Stimulated activated memory B cell treated with anti-CD40 and anti-IgM and Interleukin-4, amounts not matched to agents 10 μg/mL and 1 μg/mL and 100 μg/mL, for 72 hours (primary cell): ENCODE data around the gene COL27A1.
"Not testable (repeated sequence)": the region's sequence is repeated elsewhere in the genome, so short reads cannot be mapped to it uniquely, and the experiment has no call there.

Experiments
- ATAC-seq: fragments of 150-1000 bp; cut with Tn5 transposase; 2 replicates; pipeline ENCODE4 v1.10.0; 2021
- H3K27ac Mint-ChIP-seq: one replicate; pipeline ENCODE4 v1.8.0; 2022; ENCODE audit warnings: mild to moderate bottlenecking, mixed read lengths
- H3K27me3 Mint-ChIP-seq: one replicate; pipeline ENCODE4 v1.8.0; 2022; ENCODE audit warnings: mixed read lengths
- H3K36me3 Mint-ChIP-seq: one replicate; pipeline ENCODE4 v1.8.0; 2022; ENCODE audit warnings: mixed read lengths
- H3K4me1 Mint-ChIP-seq: one replicate; pipeline ENCODE4 v1.8.0; 2022; ENCODE audit warnings: mixed read lengths
- H3K4me3 Mint-ChIP-seq: one replicate; pipeline ENCODE4 v1.8.0; 2022; ENCODE audit warnings: mild to moderate bottlenecking, moderate library complexity, mixed read lengths
- H3K9me3 Mint-ChIP-seq: one replicate; pipeline ENCODE4 v1.8.0; 2022; ENCODE audit warnings: mixed read lengths

The COL27A1 gene

GRCh38 chr9:114179516-114179915 lies 24.2 kb downstream of the COL27A1 start:
- no peaks in the 10 kb centered on the region for H3K4me1 Mint-ChIP-seq
- no peak overlapping the region for H3K4me3 Mint-ChIP-seq
- no peaks in the 10 kb centered on the region for H3K36me3 Mint-ChIP-seq
- ATAC-seq: no peak
- H3K27ac Mint-ChIP-seq: no peak overlapping the region
- H3K9me3 Mint-ChIP-seq: no peaks in the 10 kb centered on the region
- H3K27me3 Mint-ChIP-seq: peaks cover 60% of the 10 kb centered on the region

- no peak for ATAC-seq
- H3K27me3 Mint-ChIP-seq: peaks cover 49% of the 10 kb centered on the region
- no peak overlapping the region for H3K4me3 Mint-ChIP-seq
- H3K27ac Mint-ChIP-seq: no peak overlapping the region
- no peaks in the 10 kb centered on the region for H3K4me1 Mint-ChIP-seq
- H3K9me3 Mint-ChIP-seq: no peaks in the 10 kb centered on the region
- H3K36me3 Mint-ChIP-seq: no peaks in the 10 kb centered on the region
These were observed 25.6 kb downstream of the COL27A1 start for GRCh38 chr9:114180696-114181606.

- Mint-ChIP-seq H3K4me1 (no peaks in the 10 kb centered on the region), H3K27me3 (peaks cover 49% of the 10 kb centered on the region), H3K27ac (no peak overlapping the region), H3K36me3 (no peaks in the 10 kb centered on the region), H3K4me3 (no peak overlapping the region), H3K9me3 (no peaks in the 10 kb centered on the region)
- no peak for ATAC-seq
These were observed 26.5 kb downstream of the COL27A1 start for GRCh38 chr9:114181607-114182409.

GRCh38 chr9:114183006-114183405 lies 27.7 kb downstream of the COL27A1 start:
- no peak for ATAC-seq
- Mint-ChIP-seq H3K36me3 (no peaks in the 10 kb centered on the region), H3K4me1 (no peaks in the 10 kb centered on the region), H3K27me3 (peaks cover 49% of the 10 kb centered on the region), H3K4me3 (no peak overlapping the region), H3K27ac (no peak overlapping the region), H3K9me3 (no peaks in the 10 kb centered on the region)

- Mint-ChIP-seq H3K4me3 (no peak overlapping the region), H3K9me3 (peaks cover 2% of the 10 kb centered on the region), H3K27ac (no peak overlapping the region), H3K27me3 (peaks cover 49% of the 10 kb centered on the region), H3K36me3 (no peaks in the 10 kb centered on the region), H3K4me1 (no peaks in the 10 kb centered on the region)
- ATAC-seq: no peak
These were observed 28.7 kb downstream of the COL27A1 start for GRCh38 chr9:114184071-114184470.

GRCh38 chr9:114184866-114185265 lies 29.5 kb downstream of the COL27A1 start:
- no peak for ATAC-seq
- Mint-ChIP-seq H3K4me1 (no peaks in the 10 kb centered on the region), H3K9me3 (peaks cover 2% of the 10 kb centered on the region), H3K27me3 (peaks cover 41% of the 10 kb centered on the region), H3K4me3 (no peak overlapping the region), H3K27ac (no peak overlapping the region), H3K36me3 (no peaks in the 10 kb centered on the region)

- Mint-ChIP-seq H3K36me3 (no peaks in the 10 kb centered on the region), H3K4me3 (no peak overlapping the region), H3K27me3 (peaks cover 31% of the 10 kb centered on the region), H3K4me1 (no peaks in the 10 kb centered on the region), H3K27ac (no peak overlapping the region), H3K9me3 (peaks cover 6% of the 10 kb centered on the region)
- ATAC-seq: no peak
These were observed 30.5 kb downstream of the COL27A1 start for GRCh38 chr9:114185570-114186490.

GRCh38 chr9:114186605-114187289 lies 31.4 kb downstream of the COL27A1 start:
- no peak for ATAC-seq
- Mint-ChIP-seq H3K27ac (no peak overlapping the region), H3K9me3 (peaks cover 10% of the 10 kb centered on the region), H3K4me1 (no peaks in the 10 kb centered on the region), H3K4me3 (no peak overlapping the region), H3K27me3 (peaks cover 23% of the 10 kb centered on the region), H3K36me3 (no peaks in the 10 kb centered on the region)

GRCh38 chr9:114187827-114188226 lies 32.5 kb downstream of the COL27A1 start:
- H3K4me3 Mint-ChIP-seq: no peak overlapping the region
- no peaks in the 10 kb centered on the region for H3K4me1 Mint-ChIP-seq
- no peaks in the 10 kb centered on the region for H3K36me3 Mint-ChIP-seq
- H3K27me3 Mint-ChIP-seq: peaks cover 17% of the 10 kb centered on the region
- ATAC-seq: no peak
- H3K9me3 Mint-ChIP-seq: peaks cover 10% of the 10 kb centered on the region
- H3K27ac Mint-ChIP-seq: no peak overlapping the region

- H3K27ac Mint-ChIP-seq: no peak overlapping the region
- no peaks in the 10 kb centered on the region for H3K4me1 Mint-ChIP-seq
- H3K27me3 Mint-ChIP-seq: peaks cover 20% of the 10 kb centered on the region
- no peak for ATAC-seq
- H3K36me3 Mint-ChIP-seq: no peaks in the 10 kb centered on the region
- peaks cover 10% of the 10 kb centered on the region for H3K9me3 Mint-ChIP-seq
- H3K4me3 Mint-ChIP-seq: no peak overlapping the region
These were observed 34.7 kb downstream of the COL27A1 start for GRCh38 chr9:114189823-114190562.

GRCh38 chr9:114190563-114190905 lies 35.2 kb downstream of the COL27A1 start:
- Mint-ChIP-seq H3K27me3 (peaks cover 20% of the 10 kb centered on the region), H3K36me3 (no peaks in the 10 kb centered on the region), H3K9me3 (peaks cover 10% of the 10 kb centered on the region), H3K4me3 (no peak overlapping the region), H3K4me1 (no peaks in the 10 kb centered on the region), H3K27ac (no peak overlapping the region)
- no peak for ATAC-seq

GRCh38 chr9:114191402-114191801 lies 36.1 kb downstream of the COL27A1 start:
- H3K9me3 Mint-ChIP-seq, H3K4me1 Mint-ChIP-seq, H3K4me3 Mint-ChIP-seq, ATAC-seq, H3K27ac Mint-ChIP-seq, H3K36me3 Mint-ChIP-seq: not testable (repeated sequence)
- H3K27me3 Mint-ChIP-seq: peaks cover 20% of the 10 kb centered on the region

- H3K27ac Mint-ChIP-seq: no peak overlapping the region
- peaks cover 10% of the 10 kb centered on the region for H3K9me3 Mint-ChIP-seq
- peaks cover 20% of the 10 kb centered on the region for H3K27me3 Mint-ChIP-seq
- H3K4me1 Mint-ChIP-seq: no peaks in the 10 kb centered on the region
- no peak for ATAC-seq
- no peak overlapping the region for H3K4me3 Mint-ChIP-seq
- no peaks in the 10 kb centered on the region for H3K36me3 Mint-ChIP-seq
These were observed 37.2 kb downstream of the COL27A1 start for GRCh38 chr9:114192539-114192938.

GRCh38 chr9:114193090-114193489 lies 37.8 kb downstream of the COL27A1 start:
- H3K9me3 Mint-ChIP-seq: peaks cover 10% of the 10 kb centered on the region
- H3K36me3 Mint-ChIP-seq: no peaks in the 10 kb centered on the region
- H3K27me3 Mint-ChIP-seq: peaks cover 20% of the 10 kb centered on the region

More at GRCh38 chr9:114193090-114193489, 37.8 kb downstream of the COL27A1 start:
- no peaks in the 10 kb centered on the region for H3K4me1 Mint-ChIP-seq
- H3K27ac Mint-ChIP-seq: no peak overlapping the region
- no peak for ATAC-seq
- H3K4me3 Mint-ChIP-seq: no peak overlapping the region
